NCI-H1092 treated with DMSO at 0.1 percent for 48 hours (cell line): ENCODE data around the gene SPANXA2.
"Not testable (repeated sequence)": the region's sequence is repeated elsewhere in the genome, so short reads cannot be mapped to it uniquely, and the experiment has no call there.

Source experiments
- DNase-seq: peaks from one replicate; lab custom pipeline; 2025; lab: John Stamatoyannopoulos, UW

Gene SPANXA2, protein sequence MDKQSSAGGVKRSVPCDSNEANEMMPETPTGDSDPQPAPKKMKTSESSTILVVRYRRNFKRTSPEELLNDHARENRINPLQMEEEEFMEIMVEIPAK

DNA sequence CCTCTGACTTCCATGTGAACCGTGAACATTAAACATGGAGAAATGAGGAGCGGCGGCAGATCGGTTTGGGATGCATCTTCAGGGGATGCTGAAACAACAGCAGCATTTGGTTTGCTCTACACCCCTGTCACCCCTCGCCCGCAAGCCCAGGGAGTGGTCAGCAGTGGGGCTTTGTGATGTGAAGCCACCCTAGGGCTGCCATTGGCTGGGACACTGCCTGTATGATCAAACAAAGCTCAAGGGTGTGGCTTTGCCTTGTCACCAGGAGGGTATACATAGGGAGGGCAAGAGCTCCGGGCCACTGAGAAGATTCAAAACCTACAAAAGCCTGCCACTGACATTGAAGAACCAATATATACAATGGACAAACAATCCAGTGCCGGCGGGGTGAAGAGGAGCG is at the start of gene SPANXA2:
Gene SPANXA2 (plus strand): TSS at position 301 of the 400 bp plus-strand sequence. CDS start 60 bp downstream, at position 361.
- DNase-seq: not testable (repeated sequence)

DNA sequence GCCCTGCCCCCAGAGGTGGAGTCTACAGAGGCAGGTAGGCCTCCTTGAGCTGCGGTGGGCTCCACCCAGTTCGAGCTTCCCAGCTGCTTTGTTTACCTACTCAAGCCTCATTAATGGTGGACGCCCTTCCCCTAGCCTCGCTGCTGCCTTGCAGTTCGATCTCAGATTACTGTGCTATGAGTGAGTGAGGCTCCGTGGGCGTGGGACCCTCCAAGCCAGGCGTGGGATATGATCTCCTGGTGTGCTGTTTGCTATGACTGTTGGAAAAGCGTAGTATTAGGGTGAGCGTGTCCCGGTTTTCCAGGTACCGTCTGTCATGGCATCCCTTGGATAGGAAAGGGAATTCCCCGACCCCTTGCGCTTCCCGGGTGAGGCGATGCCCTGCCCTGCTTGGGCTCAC is 47.0 kb upstream of the SPANXA2 start:
- not testable (repeated sequence) for DNase-seq

DNA sequence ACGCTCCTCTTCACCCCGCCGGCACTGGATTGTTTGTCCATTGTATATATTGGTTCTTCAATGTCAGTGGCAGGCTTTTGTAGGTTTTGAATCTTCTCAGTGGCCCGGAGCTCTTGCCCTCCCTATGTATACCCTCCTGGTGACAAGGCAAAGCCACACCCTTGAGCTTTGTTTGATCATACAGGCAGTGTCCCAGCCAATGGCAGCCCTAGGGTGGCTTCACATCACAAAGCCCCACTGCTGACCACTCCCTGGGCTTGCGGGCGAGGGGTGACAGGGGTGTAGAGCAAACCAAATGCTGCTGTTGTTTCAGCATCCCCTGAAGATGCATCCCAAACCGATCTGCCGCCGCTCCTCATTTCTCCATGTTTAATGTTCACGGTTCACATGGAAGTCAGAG is 4.9 kb upstream of the SPANXA2 start, which contains the start of gene SPANXA1:
Gene SPANXA1 (minus strand): TSS at position 101 of the 400 bp plus-strand sequence. CDS start 60 bp downstream, at position 41.
- not testable (repeated sequence) for DNase-seq

DNA sequence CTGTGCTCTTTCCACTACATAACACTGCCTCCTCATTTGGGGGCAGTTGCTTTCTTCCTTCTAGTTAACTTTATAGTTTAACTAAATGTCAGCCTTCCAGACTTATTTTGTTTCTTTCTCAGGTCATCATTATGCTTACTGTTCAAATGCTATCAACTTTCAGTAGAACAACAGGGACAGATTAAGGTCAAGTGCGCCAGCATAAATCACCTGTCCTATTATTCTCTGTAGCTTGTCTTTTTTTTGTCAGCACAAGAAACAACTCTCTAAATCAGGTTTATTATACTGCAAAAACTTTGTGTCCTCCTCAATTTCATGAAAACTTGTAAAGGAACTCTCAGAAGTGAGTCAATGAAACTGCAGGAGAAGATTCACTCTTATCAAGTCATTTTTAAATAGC is 19.6 kb downstream of the SPANXA2 start:
- DNase-seq: no peak

DNA sequence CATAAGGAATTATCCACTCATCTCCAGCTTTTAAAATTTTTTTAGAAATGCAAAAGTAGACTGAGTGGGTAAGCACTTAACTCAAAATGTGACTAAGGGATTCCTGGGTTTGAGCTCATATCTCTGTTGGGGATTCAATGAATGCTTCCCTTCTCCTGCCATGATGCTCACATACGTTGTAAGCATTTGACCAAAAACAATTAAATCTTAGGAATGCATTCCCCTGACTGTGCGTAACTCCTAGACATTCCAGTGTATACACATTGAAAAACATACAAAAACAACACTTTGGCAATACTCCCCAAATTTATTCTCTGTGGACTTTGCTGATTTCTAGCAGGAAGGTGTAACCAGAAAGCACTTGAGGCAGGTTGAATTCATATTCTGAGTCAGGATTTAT is 29.8 kb downstream of the SPANXA2 start:
- DNase-seq: no peak

DNA sequence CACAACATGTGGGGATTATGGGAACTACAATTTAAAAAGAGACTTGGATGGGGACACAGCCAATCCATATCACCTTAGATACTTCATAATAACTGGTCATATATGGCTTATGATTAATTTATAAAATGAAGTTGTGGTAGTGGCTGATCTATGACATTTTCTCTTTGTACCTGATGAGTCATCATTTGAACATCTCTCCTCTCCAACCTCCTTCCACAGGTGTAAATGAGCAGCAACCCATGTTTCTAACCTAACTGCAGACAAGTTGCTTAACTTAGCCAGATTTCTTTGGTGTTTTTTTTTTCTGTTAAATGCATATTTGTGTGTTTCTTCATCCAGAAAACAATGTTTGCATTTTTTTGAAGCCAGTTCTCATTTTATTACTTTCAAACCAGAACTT is 42.6 kb downstream of the SPANXA2 start:
- no peak for DNase-seq

DNA sequence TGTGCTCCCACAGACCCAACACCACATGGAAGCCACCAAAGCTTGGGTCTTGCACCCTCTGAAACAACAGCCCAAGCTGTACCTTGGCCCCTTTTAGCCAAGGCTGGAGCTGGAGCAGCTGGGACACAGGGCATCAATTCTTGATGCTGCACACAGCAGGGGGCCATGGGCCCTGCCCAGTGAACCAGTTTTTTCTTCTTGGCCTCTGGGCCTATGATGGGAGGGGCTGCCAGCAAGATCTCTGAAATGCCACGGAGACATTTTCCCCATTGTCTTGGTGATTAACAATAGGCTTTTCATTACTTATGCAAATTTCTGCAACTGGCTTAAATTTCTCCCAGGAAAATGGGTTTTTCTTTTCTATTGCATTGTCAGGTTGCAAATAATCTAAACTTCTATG is 49.0 kb downstream of the SPANXA2 start:
- no peak for DNase-seq
